ENCODE results near the gene U2AF2. TPM values are rescaled to one million over a fixed set of nuclear protein-coding genes. Genes with fewer than 3 reads are reported as not detected.

U2AF2 gene
- total and polyA plus RNA-seq, 9 of the 15 experiments (the other 6 are each of a cell fraction or from before 2014, with no cell fraction given): 3.0 to 331 (median 157) TPM

GRCh38 chr19:55640043-55640576 is 14.7 kb upstream of the U2AF2 start (continued):
- TF ChIP-seq, protein P1, sequence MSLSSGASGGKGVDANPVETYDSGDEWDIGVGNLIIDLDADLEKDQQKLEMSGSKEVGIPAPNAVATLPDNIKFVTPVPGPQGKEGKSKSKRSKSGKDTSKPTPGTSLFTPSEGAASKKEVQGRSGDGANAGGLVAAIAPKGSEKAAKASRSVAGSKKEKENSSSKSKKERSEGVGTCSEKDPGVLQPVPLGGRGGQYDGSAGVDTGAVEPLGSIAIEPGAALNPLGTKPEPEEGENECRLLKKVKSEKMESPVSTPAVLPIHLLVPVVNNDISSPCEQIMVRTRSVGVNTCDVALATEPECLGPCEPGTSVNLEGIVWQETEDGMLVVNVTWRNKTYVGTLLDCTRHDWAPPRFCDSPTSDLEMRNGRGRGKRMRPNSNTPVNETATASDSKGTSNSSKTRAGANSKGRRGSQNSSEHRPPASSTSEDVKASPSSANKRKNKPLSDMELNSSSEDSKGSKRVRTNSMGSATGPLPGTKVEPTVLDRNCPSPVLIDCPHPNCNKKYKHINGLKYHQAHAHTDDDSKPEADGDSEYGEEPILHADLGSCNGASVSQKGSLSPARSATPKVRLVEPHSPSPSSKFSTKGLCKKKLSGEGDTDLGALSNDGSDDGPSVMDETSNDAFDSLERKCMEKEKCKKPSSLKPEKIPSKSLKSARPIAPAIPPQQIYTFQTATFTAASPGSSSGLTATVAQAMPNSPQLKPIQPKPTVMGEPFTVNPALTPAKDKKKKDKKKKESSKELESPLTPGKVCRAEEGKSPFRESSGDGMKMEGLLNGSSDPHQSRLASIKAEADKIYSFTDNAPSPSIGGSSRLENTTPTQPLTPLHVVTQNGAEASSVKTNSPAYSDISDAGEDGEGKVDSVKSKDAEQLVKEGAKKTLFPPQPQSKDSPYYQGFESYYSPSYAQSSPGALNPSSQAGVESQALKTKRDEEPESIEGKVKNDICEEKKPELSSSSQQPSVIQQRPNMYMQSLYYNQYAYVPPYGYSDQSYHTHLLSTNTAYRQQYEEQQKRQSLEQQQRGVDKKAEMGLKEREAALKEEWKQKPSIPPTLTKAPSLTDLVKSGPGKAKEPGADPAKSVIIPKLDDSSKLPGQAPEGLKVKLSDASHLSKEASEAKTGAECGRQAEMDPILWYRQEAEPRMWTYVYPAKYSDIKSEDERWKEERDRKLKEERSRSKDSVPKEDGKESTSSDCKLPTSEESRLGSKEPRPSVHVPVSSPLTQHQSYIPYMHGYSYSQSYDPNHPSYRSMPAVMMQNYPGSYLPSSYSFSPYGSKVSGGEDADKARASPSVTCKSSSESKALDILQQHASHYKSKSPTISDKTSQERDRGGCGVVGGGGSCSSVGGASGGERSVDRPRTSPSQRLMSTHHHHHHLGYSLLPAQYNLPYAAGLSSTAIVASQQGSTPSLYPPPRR (CRISPR knock-in tag; IDR thresholded peaks at IDR 0.05; ENCODE audit: borderline replicate concordance): peak; percentile 96; the same call in 1 of the 2 replicates
- TF ChIP-seq, protein P2, sequence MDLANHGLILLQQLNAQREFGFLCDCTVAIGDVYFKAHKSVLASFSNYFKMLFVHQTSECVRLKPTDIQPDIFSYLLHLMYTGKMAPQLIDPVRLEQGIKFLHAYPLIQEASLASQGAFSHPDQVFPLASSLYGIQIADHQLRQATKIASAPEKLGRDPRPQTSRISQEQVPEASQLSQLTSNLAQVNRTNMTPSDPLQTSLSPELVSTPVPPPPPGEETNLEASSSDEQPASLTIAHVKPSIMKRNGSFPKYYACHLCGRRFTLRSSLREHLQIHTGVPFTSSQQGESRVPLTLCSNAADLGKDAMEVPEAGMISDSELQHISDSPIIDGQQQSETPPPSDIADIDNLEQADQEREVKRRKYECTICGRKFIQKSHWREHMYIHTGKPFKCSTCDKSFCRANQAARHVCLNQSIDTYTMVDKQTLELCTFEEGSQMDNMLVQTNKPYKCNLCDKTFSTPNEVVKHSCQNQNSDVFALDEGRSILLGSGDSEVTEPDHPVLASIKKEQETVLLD (IDR thresholded peaks at IDR 0.05): no peak; the same call in 1 of the 2 replicates
- TF ChIP-seq NFYB (IDR thresholded peaks at IDR 0.05; ENCODE audit: extremely low read depth, insufficient read length) (no peak), U2AF1 (optimal IDR thresholded peaks at IDR 0.05; ENCODE audit: low read depth, low read length) (no peak), TAF1 (IDR thresholded peaks at IDR 0.05; ENCODE audit: control insufficient read depth, extremely low read depth, insufficient read depth, low read length, severe bottlenecking) (no peak), RBM25 (IDR thresholded peaks at IDR 0.05; ENCODE audit: low read depth, low read length, severe bottlenecking) (no peak), ZNF197 (CRISPR knock-in tag; IDR thresholded peaks at IDR 0.05; ENCODE audit: low read depth) (no peak), E2F1 (CRISPR knock-in tag; IDR thresholded peaks at IDR 0.05) (peak; percentile 95)
- TF ChIP-seq, protein P3, sequence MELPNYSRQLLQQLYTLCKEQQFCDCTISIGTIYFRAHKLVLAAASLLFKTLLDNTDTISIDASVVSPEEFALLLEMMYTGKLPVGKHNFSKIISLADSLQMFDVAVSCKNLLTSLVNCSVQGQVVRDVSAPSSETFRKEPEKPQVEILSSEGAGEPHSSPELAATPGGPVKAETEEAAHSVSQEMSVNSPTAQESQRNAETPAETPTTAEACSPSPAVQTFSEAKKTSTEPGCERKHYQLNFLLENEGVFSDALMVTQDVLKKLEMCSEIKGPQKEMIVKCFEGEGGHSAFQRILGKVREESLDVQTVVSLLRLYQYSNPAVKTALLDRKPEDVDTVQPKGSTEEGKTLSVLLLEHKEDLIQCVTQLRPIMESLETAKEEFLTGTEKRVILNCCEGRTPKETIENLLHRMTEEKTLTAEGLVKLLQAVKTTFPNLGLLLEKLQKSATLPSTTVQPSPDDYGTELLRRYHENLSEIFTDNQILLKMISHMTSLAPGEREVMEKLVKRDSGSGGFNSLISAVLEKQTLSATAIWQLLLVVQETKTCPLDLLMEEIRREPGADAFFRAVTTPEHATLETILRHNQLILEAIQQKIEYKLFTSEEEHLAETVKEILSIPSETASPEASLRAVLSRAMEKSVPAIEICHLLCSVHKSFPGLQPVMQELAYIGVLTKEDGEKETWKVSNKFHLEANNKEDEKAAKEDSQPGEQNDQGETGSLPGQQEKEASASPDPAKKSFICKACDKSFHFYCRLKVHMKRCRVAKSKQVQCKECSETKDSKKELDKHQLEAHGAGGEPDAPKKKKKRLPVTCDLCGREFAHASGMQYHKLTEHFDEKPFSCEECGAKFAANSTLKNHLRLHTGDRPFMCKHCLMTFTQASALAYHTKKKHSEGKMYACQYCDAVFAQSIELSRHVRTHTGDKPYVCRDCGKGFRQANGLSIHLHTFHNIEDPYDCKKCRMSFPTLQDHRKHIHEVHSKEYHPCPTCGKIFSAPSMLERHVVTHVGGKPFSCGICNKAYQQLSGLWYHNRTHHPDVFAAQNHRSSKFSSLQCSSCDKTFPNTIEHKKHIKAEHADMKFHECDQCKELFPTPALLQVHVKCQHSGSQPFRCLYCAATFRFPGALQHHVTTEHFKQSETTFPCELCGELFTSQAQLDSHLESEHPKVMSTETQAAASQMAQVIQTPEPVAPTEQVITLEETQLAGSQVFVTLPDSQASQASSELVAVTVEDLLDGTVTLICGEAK (IDR thresholded peaks at IDR 0.05): no peak
- TF ChIP-seq, protein P3 (CRISPR knock-in tag; IDR thresholded peaks at IDR 0.05): peak; percentile 62; the same call in 1 of the 2 replicates

Measured in K562 (cell line).